B cell (primary cell): ENCODE measurements around the gene PAX6.

Experiments used
- EZH2 ChIP-seq: IDR thresholded peaks from 2 replicates; pipeline ENCODE4 v1.6.1; 2012; ENCODE audit warnings: borderline replicate concordance, low read depth, mild to moderate bottlenecking, moderate library complexity, low read length; ENCODE audit not compliant: insufficient read depth, poor library complexity, severe bottlenecking
- TF ChIP-seq, protein P1 (sequence below): fragments of 200-600 bp; IDR thresholded peaks from one replicate; pipeline ENCODE4 v1.8.0; 2022; ENCODE audit warnings: antibody characterized with exemption, mild to moderate bottlenecking

DNA sequence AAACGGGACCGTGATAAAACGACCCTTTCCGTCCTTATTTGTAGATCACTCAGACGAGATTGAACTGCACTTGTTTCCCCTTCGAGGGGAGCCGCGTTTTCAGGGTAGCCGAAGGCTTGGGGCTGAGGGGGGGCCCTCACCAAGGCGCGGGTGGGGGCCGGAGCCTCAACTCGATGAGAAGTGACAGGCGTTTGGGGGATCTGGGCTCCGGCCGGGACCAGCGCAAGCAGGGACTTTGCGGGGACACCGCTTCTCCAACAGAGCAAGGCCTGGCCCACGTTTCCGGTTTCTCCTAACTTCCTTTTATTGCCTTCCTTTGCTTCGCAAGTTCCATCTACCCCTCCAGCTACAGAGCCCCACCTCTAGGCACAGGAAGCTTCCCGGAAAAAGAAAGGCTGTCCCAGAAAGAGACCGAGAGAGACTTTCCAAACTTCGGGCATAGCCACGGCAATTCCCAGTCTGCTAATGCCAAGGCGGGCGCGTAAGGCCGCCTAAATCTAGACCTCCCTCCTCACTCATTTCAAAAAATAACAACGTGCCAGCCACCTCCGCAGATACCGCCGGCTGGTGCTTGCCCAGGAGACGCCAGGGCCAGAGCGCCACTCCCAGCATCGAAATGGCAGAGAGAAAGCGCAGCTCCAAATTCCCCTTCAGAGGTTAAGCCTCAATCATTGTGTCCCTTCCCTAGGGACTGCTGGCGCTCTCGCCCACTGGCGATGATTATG is 6.6 kb downstream of the PAX6 start:
- TF ChIP-seq, protein P1, sequence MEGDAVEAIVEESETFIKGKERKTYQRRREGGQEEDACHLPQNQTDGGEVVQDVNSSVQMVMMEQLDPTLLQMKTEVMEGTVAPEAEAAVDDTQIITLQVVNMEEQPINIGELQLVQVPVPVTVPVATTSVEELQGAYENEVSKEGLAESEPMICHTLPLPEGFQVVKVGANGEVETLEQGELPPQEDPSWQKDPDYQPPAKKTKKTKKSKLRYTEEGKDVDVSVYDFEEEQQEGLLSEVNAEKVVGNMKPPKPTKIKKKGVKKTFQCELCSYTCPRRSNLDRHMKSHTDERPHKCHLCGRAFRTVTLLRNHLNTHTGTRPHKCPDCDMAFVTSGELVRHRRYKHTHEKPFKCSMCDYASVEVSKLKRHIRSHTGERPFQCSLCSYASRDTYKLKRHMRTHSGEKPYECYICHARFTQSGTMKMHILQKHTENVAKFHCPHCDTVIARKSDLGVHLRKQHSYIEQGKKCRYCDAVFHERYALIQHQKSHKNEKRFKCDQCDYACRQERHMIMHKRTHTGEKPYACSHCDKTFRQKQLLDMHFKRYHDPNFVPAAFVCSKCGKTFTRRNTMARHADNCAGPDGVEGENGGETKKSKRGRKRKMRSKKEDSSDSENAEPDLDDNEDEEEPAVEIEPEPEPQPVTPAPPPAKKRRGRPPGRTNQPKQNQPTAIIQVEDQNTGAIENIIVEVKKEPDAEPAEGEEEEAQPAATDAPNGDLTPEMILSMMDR, result no peak
- TF ChIP-seq EZH2, result no peak
